Testis (tissue), 3 donors: ENCODE data around the gene GNAS. TPM values are rescaled to one million over a fixed set of nuclear protein-coding genes. Genes with fewer than 3 reads are reported as not detected.

Source experiments
- DNase-seq: peaks from one replicate; pipeline ENCODE4 v3.0.0-alpha.2; 2019
- H3K27ac ChIP-seq, 2 donors: fragments of 200-600 bp; sonication (generic); one replicate each; pipeline ENCODE4 v1.5.1; 2019
- H3K27me3 ChIP-seq: fragments of 200-600 bp; sonication (generic); one replicate; pipeline ENCODE4 v1.5.1; 2019
- H3K36me3 ChIP-seq: fragments of 200-600 bp; sonication (generic); one replicate; pipeline ENCODE4 v1.5.1; 2017; ENCODE audit warnings: low read depth; ENCODE audit errors: missing control alignments
- H3K4me1 ChIP-seq: fragments of 200-600 bp; sonication (generic); one replicate; pipeline ENCODE4 v1.5.1; 2019
- H3K4me3 ChIP-seq, 2 donors: fragments of 200-600 bp; sonication (generic); one replicate each; pipeline ENCODE4 v1.5.1; 2017 to 2019
- H3K9me3 ChIP-seq: fragments of 200-600 bp; sonication (generic); one replicate; pipeline ENCODE4 v1.5.1; 2017
- CTCF ChIP-seq, 3 experiments: fragments of 450-650 bp in 2 of 3; fragments of 200-600 bp in 1 of 3; sonication (generic) in 1 of 3; IDR thresholded peaks; one replicate each; pipeline ENCODE4 v1.5.1; 2016 to 2019; ENCODE audit warnings: antibody characterized with exemption in 3 of 3, mild to moderate bottlenecking in 2 of 3, moderate library complexity in 1 of 3
- POLR2A ChIP-seq: fragments of 450-650 bp; IDR thresholded peaks from one replicate; pipeline ENCODE4 v1.6.1; 2017; ENCODE audit warnings: antibody characterized with exemption, mild to moderate bottlenecking, moderate library complexity
- WGBS, 2 donors: methylation state at CpG; one replicate each; pipeline ENCODE4 v1.1.5; 2018; 5-methylcytosine and 5-hydroxymethylcytosine counted together
- intact Hi-C: fragments of 100-400 bp; cut with DNase I; formaldehyde crosslinking; loops from one replicate; pipeline ENCODE4 v1.15.1; 2023; ENCODE audit warnings: low total_unique reads
- polyA plus RNA-seq: library from polyadenylated mRNA; stranded (reverse); fragments of 350-450 nt; fragmentation: Illumina TruSeq; extraction: RNeasy Lipid Tissue Mini Kit (QIAGEN cat#74804); gene quantifications from one replicate; pipeline ENCODE4 v1.2.3, GENCODE V29; 2014; ENCODE audit warnings: low read depth, low replicate concordance; ENCODE audit not compliant: insufficient read depth
- total RNA-seq, 2 donors: library from RNA; depleted of rRNA; stranded (reverse); fragments of >200 nt; gene quantifications; one replicate each; pipeline ENCODE4 v1.2.3, GENCODE V29; 2016

Gene GNAS
- total and polyA plus RNA-seq, 3 donors from 2014 or later, result 716 to 885 (median 880) TPM

GRCh38 chr20:58842276-58842675 is 10.2 kb upstream of the GNAS start:
- H3K4me3 ChIP-seq, result no peak overlapping the region
- intact Hi-C loops, result no loop called here
- no peaks in the 10 kb centered on the region for H3K9me3 ChIP-seq
- H3K27ac ChIP-seq, result no peak overlapping the region
- DNase-seq, result no peak
- no peaks in the 10 kb centered on the region for H3K36me3 ChIP-seq
- WGBS, 2 donors, result 36 to 53% methylated on average over 20 of the region's 20 CpGs
- peaks cover 9% of the 10 kb centered on the region for H3K4me1 ChIP-seq
- TF ChIP-seq CTCF (IDR thresholded peaks at IDR 0.05) (no peak), POLR2A (no peak)
- no peaks in the 10 kb centered on the region for H3K27me3 ChIP-seq

DNA sequence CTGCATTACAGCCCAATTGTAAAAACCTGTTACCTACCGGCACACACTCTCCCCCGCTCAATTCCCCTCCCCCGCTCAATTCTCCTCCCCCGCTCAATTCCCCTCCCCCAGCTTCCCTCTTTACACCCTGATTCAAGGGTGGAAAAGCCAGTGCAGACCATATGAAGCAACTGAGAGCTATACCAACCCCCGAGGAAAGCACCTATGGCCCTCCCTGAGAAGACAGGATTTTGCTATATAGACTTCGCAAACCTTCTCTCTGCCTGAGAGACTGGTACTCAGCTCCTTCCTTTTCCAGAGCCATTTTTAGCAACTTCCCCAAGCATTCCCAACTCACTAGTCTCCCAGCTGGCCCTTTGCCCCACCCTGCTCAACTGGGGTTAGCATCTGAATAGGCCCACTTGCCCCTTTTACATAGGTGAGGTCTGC is 9.4 kb upstream of the GNAS start:
- no peaks in the 10 kb centered on the region for H3K27me3 ChIP-seq
- no peak for TF ChIP-seq POLR2A
- no peak for TF ChIP-seq CTCF (IDR thresholded peaks at IDR 0.05)
- H3K9me3 ChIP-seq, result no peaks in the 10 kb centered on the region
- no peak overlapping the region for H3K4me3 ChIP-seq
- 39 to 43% methylated on average over 6 of the region's 6 CpGs for WGBS, 2 donors
- no peak overlapping the region for H3K27ac ChIP-seq
- no peak for DNase-seq
- peaks cover 9% of the 10 kb centered on the region for H3K4me1 ChIP-seq
- no peaks in the 10 kb centered on the region for H3K36me3 ChIP-seq
- intact Hi-C loops, result no loop called here

DNA sequence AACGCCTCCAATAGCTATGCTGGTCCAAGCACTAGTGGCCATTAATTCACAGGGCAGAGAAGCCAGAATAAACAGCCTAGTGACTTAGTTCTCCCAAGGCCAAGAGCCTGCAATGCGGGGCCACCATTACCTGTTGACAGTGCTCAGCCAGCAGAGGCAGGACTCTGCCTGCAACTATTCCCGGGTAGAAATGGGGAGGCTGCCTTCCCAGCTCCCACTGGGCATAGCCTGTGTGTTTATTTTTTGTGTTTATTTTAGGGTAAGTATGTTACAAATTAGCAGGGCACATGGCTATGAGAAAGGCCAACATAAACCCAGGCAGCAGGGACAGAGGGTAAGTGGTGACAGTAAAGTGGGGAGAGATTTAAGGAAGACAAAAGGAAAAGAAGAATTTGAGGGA is 6.8 kb upstream of the GNAS start:
- H3K4me3 ChIP-seq, result no peak overlapping the region
- DNase-seq, result no peak
- TF ChIP-seq POLR2A (no peak), CTCF (IDR thresholded peaks at IDR 0.05) (no peak)
- no peak overlapping the region for H3K27ac ChIP-seq
- H3K27me3 ChIP-seq, result no peaks in the 10 kb centered on the region
- intact Hi-C loops, result no loop called here
- no peaks in the 10 kb centered on the region for H3K9me3 ChIP-seq
- WGBS, 2 donors, result 87 to 94% methylated on average over 3 of the region's 3 CpGs
- no peaks in the 10 kb centered on the region for H3K4me1 ChIP-seq
- no peaks in the 10 kb centered on the region for H3K36me3 ChIP-seq

DNA sequence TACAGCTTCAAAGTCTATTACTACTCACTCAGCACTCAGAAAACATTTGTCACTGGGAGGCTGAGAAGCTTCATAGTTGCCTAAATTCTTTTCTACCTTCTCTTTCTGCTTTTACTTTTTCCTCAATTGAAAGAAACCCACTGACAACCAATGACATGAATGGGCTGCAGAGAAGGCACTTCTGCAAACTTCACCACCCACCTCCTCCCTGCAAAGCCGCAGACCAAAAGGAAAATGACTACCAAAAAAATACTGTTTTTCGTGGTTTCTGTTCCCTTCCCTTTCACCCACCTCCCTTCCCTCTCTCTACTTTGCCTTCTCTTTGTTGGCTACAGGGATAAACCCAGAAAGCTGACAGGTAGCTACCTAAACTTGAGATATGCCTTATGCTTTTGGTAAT is 5.1 kb upstream of the GNAS start:
- H3K36me3 ChIP-seq, result no peaks in the 10 kb centered on the region
- 81 to 82% methylated on average over 2 of the region's 2 CpGs for WGBS, 2 donors
- no peaks in the 10 kb centered on the region for H3K9me3 ChIP-seq
- intact Hi-C loops, result no loop called here
- no peak overlapping the region for H3K4me3 ChIP-seq
- no peaks in the 10 kb centered on the region for H3K27me3 ChIP-seq
- TF ChIP-seq POLR2A (no peak), CTCF (IDR thresholded peaks at IDR 0.05) (no peak)
- H3K4me1 ChIP-seq, result no peaks in the 10 kb centered on the region
- H3K27ac ChIP-seq, result no peak overlapping the region
- no peak for DNase-seq

DNA sequence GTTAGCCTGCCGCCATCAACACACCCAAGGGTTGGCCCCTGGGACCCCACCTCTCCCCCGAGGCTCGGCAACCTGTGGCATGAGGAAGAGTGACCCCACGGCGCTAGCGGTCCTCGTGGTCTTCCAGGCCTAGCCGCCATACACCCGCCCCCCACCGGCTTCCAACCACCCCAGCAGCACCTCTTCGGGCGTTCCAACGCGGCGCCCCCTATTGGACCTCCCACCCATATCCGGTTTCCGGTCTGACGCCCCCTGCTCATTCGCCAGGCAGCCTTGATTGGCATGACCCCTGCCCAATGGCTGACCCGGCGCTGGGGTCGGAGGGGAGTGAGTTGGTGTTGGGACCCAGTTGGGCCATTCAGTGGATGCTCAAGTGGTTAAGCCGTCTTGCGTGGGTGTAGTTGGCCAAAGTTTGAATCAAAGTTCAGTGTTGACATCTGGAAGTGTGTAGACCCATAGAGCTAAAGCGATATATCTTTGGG is 1.8 kb upstream of the GNAS start, which contains the start of gene GNAS-AS1:
Gene GNAS-AS1 (minus strand): TSS at position 210 of the 482 bp plus-strand sequence.
- WGBS, 2 donors, result 19 to 34% methylated on average over 22 to 25 of the region's 25 CpGs
- intact Hi-C loops, result no loop called here
- Histone ChIP-seq H3K27me3 (no peaks in the 10 kb centered on the region), H3K4me1 (no peaks in the 10 kb centered on the region), H3K9me3 (no peaks in the 10 kb centered on the region), H3K27ac (no peak within 1 kb of the TSS), H3K4me3 (peak within 1 kb of the TSS; percentile 44 to 62), H3K36me3 (no peaks in the 10 kb centered on the region)
- DNase-seq, result peak; percentile 93
- no peak for TF ChIP-seq POLR2A
- no peak for TF ChIP-seq CTCF (IDR thresholded peaks at IDR 0.05)
